22Rv1 (cell line): ENCODE measurements around the gene GMDS.

Experiments used
- CTCF ChIP-seq: fragments of 450-650 bp; IDR thresholded peaks from 2 replicates; pipeline ENCODE4 v1.5.1; 2017; ENCODE audit warnings: mild to moderate bottlenecking
- ZFX ChIP-seq: fragments of 450-650 bp; IDR thresholded peaks from 2 replicates; pipeline ENCODE4 v1.6.1; 2017; ENCODE audit warnings: antibody characterized with exemption, borderline replicate concordance

- no peak for TF ChIP-seq CTCF
- TF ChIP-seq ZFX: no peak
Observed at GRCh38 chr6:1657771-1658165, 587.6 kb downstream of the GMDS start.
